Measurements from ENCODE around the gene TNRC6C.
"Not testable (repeated sequence)": the region's sequence is repeated elsewhere in the genome, so short reads cannot be mapped to it uniquely, and the experiment has no call there.

TNRC6C gene

DNA sequence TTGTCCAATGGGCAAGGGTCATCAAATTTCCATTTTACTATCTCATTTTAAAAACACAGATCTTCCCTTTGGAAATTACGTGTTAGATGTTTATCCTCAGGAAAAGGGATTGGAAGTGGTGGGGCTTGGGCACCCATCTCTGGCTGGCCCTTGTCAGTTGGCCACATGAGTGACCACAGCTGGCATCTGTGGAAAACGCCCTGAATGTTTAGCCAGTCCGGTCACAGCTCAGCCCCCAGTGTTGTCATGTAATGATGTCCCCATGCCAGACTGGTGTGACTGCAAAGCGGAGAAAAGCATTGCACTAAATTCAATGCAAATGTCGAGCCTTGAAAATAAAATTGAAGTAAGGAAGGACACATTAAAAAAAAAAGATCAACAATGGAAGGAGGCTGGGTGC is 117.0 kb downstream of the TNRC6C start:
- DNase-seq (ENCODE audit: low read depth in 3 of 3, low spot score in 1 of 3) = no peak

DNA sequence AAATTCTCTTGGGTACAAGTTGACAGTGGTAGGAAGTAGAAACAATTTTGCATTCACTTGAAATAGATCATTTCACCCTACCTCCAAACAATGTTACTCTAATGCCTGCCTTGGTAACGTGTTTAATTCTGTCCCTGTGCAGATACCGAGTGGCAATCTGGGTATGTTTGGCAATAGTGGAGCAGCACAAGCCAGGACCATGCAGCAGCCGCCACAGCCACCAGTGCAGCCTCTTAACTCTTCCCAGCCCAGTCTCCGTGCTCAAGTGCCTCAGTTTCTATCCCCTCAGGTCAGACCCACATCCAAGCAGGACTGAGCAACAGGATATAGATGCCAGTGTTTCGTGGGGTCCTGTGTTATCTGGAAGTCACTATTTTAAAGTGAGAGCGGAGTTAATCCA is 120.8 kb downstream of the TNRC6C start:
- DNase-seq (ENCODE audit: low read depth in 3 of 3, low spot score in 1 of 3) = no peak

DNA sequence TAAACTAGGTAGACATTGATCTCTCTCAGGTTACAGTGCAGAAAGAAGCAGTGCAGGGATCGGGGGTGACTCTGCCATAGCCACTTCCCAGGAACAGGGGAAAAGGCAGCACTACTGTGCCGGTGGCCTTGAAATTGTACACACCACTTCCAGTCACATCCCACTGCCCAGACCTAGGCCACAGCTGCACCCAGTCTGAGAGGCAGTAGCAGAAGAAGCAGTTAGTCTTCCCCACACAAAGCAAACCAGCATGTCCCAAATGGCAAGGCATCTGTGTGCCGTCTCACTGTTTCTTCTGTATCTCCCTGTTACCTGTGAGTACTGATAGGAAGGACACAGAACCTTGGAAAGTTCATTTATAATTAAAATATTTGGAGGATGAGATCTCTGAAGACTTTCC is 123.0 kb downstream of the TNRC6C start:
- no peak for DNase-seq (ENCODE audit: low read depth in 3 of 3, low spot score in 1 of 3)

DNA sequence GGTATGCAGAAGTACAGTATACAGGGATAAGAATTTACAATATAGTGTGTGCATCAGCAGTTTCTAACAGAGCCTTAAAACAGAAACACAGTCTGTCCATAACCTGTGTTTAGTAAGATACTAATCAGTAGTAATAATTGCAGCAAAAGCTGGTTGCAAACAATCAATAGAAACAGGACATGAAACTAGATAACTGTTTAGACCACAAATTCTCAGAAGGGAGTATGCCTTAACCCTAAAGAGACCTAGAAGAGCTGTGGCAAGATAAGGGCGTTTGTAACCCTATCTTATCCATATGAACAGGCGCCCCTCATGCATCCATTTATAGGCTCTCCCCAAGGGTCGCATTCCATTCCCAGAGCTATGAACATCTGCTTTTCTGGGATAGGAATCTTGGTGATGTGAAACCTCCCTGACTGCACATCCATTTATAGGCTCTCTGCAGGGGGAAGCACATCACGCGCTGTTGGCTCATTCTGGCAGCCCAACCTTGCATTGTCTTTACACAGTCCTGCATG is 123.9 kb downstream of the TNRC6C start:
- not testable (repeated sequence) for DNase-seq (ENCODE audit: low read depth in 3 of 3, low spot score in 1 of 3)

DNA sequence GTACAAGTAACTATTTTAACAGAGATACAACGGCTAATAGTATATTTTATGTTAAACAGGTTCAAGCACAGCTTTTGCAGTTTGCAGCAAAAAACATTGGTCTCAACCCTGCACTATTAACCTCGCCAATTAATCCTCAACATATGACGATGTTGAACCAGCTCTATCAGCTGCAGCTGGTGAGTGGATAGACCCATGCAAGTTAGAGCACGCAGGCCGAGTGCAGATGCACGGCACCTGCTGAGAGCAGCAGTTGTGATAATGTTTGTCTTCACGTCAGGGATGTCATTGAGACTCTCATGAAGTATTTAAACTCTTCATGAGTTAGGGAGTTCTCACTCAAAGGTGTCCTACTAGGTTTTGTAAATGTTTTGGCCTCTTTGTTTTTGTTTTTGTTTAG is 124.5 kb downstream of the TNRC6C start:
- DNase-seq (ENCODE audit: low read depth in 3 of 3, low spot score in 1 of 3) = no peak

DNA sequence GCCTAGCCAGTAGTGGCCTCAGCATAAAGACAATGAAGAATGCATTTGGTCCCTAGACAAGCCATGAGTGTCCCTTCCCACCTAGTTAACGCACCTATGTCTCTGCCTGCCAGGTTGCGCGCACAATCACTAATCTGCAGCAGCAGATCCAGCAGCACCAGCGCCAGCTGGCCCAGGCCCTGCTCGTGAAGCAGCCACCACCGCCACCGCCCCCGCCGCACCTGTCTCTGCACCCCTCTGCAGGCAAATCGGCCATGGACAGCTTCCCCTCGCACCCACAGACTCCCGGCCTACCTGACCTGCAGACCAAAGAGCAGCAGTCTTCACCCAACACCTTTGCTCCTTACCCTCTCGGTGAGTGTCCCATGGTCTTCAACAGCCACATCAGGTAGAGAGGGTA is 128.2 kb downstream of the TNRC6C start:
- no peak for DNase-seq (ENCODE audit: low read depth in 3 of 3, low spot score in 1 of 3)

DNA sequence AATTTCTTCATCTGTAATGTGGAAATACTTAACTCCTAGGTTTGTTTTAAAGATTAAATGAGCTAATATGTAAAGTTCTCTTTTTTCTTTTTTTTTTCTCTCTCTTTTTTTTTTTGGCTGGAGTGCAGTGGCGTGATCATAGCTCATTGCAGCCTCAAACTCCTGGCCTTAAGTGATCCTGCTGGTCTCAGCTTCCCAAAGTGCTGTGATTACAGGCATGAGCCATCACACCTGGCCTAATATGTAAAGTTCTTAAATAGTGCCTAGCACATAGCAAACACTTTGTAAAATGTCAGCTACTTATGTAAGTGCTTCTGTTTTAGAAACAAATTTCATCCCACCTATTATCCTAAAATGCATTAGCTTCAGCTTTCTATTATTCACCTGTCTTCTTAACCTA is 130.0 kb downstream of the TNRC6C start:
- no peak for DNase-seq (ENCODE audit: low read depth in 3 of 3, low spot score in 1 of 3)

DNA sequence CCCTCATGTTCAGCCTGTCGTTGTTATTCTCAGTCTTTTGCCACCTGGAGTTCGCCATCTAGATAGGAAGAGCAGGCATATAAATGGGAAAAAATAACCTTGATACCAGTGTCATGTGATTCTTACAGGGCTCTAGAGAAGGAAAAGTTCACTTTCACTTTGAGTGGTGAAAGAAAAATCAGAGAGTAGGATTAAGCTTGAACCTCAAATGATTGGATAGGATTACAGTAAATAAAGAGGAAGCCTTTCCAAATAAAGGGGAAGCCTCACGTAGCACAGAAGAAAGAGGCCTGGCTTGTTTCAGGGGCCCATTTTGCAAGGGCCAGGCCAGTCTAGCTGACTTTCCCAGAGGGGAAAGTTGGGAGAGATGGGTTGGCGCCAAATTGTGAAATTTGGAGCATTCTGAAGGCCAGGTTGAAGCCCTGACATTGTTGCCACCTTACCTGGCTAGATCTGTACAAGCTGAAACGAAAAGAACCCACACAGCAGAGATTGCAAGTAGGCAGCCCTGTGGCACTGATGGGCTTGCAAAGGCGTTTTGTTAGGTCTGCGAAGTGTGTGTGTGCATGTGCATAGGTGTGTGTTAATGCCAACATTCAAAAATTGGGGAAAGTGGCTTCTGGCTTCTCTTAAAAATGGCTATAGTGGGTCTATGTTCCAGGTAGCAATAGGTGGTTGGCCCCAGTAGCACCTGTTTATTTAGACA is 131.2 kb downstream of the TNRC6C start:
- no peak for DNase-seq (ENCODE audit: low read depth in 3 of 3, low spot score in 1 of 3)

DNA sequence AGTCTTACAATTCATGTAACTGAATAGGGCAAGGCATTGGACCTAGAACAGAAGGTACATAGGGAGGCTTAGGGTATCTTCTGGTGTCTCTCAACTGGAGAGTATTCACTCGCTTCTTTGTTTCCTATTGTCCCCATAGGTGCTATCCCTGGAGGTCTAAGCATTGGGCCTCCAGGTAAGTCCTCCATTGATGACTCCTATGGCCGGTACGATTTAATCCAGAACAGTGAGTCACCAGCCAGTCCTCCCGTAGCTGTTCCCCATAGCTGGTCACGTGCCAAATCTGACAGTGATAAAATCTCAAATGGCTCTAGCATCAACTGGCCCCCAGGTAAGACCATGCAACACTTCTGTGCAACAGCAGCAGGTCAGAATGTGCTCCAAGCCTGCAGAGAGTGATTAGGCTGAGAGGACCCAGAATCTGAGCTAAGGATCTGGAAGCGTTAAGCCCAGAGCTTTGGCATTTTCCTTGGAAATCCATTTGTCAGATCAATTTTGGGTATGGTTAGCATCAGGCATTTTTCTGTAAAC is 134.4 kb downstream of the TNRC6C start:
- DNase-seq (ENCODE audit: low read depth in 3 of 3, low spot score in 1 of 3) = no peak

DNA sequence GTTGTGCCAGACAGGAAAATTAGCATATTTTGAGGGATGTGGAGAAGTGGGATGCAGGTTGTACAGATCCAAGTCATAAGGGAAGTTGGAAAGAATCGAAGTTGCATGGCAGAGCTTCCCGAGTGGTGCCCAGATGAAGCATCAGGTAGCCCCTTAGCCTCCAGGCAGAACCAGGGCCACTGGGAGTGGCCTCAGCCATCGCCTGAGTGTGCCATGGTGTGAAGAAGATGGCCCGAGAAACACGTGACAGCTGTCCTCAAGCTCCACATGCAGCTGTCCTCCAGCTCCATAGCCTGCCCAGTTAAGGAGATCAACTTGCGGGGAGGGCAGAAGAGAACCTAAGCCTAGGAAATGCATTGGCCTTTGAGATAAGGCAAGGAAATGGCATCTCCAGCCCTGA is 136.5 kb downstream of the TNRC6C start:
- no peak for DNase-seq (ENCODE audit: low read depth in 3 of 3, low spot score in 1 of 3)

DNA sequence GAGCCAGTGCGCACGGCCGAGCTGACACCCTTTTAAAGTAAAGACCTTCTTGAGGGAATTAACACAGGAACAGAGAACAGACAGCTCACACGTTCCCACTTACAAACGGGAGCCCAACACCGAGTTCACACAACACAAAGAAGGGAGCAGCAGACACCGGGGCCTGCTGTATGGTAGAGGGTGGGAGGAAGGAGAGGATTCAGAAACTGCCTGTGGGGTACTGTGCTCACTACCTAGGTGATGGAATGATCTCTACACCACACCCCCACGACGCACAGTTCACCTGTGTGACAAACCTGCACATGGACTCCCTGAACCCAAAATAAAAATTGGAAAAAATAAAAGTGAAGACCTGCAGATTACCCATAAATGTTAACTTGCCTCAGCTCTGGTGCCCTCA is 137.6 kb downstream of the TNRC6C start:
- DNase-seq (ENCODE audit: low read depth in 3 of 3, low spot score in 1 of 3) = no peak

DNA sequence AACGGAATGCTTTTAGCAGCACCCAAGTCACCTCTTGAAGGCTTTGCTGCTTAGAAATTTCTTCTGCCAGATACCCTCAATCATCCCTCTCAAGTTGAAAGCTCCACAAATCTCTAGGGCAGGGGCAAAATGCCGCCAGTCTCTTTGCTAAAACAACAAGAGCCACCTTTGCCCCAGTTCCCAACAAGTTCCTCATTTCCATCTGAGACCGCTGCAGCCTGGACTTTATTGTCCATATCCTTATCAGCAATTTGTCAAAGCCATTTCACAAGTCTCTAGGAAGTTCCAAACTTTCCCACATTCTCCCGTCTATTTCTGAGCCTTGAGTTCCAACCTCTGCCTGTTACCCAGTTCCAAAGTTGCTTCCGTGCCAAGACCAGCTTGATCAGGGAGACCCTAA is 142.6 kb downstream of the TNRC6C start:
- DNase-seq (ENCODE audit: low read depth in 3 of 3, low spot score in 1 of 3) = no peak

DNA sequence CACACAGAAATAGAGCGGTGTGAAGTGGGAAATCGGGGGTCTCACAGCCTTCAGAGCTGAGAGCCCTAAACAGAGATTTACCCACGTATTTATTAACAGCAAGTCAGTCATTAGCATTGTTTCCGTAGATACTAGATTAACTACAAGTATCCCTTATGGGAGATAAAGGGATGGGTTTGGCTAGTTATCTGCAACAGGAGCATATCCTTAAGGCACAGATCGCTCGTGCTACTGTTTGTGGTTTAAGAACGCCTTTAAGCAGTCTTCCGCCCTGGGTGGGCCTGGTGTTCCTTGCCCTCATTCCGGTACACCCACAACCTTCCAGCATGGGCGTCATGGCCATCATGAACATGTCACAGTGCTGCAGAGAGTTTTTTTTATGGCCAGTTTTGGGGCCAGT is 143.0 kb downstream of the TNRC6C start:
- no peak for DNase-seq (ENCODE audit: low read depth in 3 of 3, low spot score in 1 of 3)

DNA sequence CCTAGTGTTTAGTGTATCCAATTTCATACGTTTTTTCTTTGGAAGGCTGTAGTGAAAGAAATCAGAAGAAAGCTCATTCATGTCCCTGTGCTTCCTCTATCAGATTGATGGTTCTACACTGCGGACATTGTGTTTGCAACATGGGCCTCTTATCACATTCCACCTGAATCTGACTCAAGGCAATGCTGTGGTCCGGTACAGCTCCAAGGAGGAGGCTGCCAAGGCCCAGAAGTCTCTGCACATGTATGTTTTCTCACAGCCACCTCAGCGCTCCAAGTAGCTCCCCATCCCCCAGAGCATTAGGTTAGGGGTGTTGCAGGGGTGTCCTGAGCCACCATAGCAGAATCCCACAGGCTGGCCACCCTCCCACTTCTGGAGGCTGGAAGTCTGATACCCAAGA is 144.8 kb downstream of the TNRC6C start:
- no peak for DNase-seq (ENCODE audit: low read depth in 3 of 3, low spot score in 1 of 3)

DNA sequence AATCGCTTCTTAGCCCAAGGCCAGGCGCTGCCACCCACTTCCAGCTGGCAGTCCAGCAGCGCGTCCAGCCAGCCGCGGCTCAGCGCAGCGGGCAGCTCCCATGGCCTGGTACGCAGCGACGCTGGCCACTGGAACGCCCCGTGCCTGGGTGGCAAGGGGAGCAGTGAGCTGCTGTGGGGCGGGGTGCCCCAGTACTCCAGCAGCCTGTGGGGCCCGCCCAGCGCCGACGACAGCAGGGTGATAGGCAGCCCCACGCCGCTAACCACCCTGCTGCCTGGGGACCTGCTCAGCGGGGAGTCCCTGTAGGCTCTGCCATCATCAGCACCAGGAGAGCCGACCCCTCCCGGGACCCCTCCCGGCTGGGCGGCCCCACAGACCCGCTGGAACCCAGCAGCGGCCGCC is 146.0 kb downstream of the TNRC6C start:
- no peak for DNase-seq (ENCODE audit: low read depth in 3 of 3, low spot score in 1 of 3)

DNA sequence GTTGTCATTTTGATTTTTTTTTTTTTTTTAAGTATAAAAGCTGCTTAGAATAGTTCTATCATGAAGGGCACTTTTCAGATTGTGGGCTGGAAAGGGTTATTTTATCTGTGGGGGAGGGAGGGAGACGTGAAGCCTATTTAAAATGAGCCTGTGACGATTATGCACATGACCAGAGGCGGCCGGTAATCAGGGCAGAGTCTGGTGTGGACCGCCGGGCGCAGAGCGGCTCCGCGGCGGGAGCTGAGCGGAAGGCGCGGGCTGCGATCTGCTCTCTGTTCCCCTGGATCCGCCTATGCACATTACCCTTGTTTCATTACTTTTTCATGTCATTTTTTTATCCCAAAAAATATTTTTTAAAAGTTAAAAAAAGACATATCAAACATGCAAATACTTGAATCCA is 146.6 kb downstream of the TNRC6C start:
- no peak for DNase-seq (ENCODE audit: low read depth in 3 of 3, low spot score in 1 of 3)

DNA sequence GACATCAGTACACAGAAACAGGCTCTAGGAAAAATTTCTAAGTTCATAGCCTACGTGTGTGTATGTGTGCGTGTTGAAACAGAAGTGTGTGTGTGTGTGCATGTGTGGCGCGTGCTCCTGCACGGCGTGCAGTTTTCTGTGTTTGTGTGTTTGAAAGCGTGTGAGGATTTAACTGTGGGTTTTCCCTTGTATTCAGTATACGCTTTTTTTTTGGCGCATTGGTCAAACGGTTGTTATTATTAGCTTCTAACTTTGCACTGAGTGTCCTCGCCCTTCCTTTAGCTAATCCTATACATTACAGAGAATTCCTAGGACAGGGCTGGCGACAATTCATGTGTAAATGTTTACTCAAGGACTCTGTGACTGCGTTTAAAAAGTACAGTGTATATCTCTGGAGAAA is 147.0 kb downstream of the TNRC6C start:
- DNase-seq (ENCODE audit: low read depth in 3 of 3, low spot score in 1 of 3) = no peak

DNA sequence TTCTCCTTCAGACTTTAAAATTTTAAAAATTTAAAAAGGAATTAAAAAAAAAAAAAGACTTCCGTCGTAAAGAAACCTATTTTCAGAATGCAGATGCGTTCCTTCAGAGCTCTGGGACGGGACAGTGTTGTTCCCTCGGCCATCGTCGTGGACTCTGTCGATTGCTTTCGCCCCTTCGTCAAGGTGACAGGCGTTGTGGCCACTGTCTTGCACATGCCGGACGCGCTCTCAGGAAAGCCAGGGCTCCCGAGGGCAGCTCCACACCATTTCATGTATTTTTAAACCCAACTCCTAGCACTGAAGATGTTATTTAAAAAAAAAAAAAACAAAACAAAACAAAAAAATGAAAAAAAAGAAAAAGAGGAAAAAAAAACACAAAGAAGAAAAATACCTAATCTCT is 147.7 kb downstream of the TNRC6C start:
- no peak for DNase-seq (ENCODE audit: low read depth in 3 of 3, low spot score in 1 of 3)

DNA sequence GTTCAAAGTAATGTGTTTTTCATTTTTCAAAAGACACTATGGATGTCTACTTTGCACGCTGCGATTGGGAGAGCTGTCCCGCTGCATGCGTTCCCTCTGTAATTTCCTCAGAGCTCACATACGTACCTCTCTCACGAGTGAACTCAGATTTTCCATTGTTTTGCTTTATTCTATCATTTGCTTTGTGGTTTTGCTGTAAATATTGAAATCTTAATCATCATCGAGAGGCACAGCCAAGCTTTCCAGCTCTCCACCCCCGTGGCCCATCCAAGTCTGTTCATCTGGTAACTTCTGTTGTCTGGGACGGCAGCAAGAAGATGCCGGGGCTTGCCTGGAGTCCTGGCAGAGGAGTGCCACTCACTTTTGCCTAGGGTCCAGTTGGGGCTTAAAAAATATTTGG is 149.0 kb downstream of the TNRC6C start:
- DNase-seq (ENCODE audit: low read depth in 3 of 3, low spot score in 1 of 3) = no peak

DNA sequence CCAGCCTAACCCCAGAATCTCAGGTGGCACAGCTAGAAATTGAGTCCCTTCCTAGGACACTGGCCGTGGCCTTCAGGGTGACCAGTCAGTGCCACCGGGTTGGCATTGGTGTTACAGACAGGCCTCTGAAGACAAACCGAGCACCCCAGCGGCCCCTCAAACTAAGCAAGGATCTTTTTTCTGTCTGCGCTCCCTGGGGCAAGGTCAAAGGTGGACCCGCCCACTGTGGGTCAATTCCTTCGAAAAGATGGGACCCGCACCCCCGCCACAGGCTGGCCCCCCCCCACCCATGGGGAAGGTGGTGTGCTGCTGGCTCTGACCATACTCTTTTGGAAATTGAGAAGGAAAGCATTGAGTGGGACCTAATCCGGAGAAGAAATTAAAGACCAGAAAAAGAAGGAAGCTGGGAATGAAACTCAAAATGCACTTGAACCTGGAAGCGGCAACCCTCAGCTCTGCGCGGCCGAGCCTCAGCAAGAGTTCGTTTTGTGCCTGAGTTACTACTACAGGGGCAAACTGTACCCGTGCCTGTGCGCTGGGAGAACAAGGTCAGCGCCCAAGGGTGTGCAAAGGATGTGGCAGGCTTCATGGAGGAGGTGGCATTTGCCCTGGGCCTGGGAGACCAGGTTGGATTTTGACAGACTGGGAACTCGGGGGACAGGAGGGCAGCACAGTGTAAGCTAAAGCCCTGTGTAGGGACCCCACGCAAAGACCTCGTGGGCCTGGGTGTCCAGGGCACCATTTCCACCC is 149.6 kb downstream of the TNRC6C start:
- no peak for DNase-seq (ENCODE audit: low read depth in 3 of 3, low spot score in 1 of 3)

DNA sequence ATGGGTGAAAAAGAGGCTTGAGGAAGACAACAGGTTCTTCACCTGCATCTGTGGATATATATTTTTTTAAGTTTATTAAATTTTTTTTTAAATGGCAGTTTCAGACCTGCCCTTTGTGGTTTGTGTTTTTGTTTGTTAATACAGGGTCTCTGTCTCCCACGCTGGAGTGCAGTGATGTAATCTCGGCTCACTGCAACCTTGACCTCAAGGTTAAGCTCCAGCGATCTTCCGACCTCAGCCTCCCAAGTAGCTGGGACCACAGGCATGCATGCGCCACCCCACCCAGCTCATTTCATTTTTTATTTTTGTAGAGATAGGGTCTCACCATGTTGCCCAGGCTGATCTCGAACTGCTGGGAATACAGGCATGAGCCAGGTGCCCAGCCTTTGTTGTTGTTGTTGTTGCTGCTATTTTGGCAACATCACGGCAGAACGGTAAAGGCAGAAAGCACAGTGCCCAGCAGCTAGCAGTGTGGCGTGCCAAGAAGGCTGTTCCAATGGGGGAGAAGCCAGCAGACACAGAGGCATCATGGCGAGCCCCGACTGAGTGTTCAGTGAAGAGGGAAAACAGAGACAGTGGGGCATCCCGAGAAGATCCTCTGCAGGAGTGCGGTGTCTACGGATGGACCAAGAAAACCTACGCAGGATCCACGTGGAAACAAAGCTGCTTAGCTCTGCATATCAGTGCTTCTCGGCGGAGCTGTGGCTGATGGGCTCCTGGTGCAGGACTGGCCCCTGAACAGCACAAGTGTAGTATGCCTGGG is 150.4 kb downstream of the TNRC6C start:
- no peak for DNase-seq (ENCODE audit: low read depth in 3 of 3, low spot score in 1 of 3)

DNA sequence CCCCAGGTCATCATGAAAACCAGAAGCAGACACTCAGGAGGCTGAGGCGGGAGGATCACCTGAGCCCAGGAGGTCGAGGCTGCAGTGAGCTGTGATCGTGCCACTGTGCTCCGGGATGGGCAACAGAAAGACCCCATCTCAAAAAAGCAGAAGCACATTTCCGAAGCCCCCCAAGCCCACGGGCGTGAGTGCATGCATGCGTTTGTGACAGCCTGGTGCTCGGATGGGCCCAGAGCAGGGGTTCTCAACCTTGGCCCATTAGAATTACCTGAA is 150.9 kb downstream of the TNRC6C start:
- DNase-seq (ENCODE audit: low read depth in 3 of 3, low spot score in 1 of 3) = no peak

All from stimulated activated CD4-positive, alpha-beta T cell treated with anti-CD3 and anti-CD28 coated beads, TNF-alpha, amount 100 ng/mL, for 1 hour (primary cell).